Measurements from ENCODE around the gene FBRS.

- no peak for TF ChIP-seq EZH2phosphoT487 (IDR thresholded peaks at IDR 0.05; ENCODE audit: insufficient read depth, low read depth)
- TF ChIP-seq EZH2 (IDR thresholded peaks at IDR 0.05; ENCODE audit: insufficient read depth, poor library complexity, severe bottlenecking) = no peak
Measured at GRCh38 chr16:30680326-30680725, 22.1 kb downstream of the FBRS start.
